Right cardiac atrium (tissue), 5 donors: ENCODE results near the gene SHISA8. TPM values are rescaled to one million over a fixed set of nuclear protein-coding genes. Genes with fewer than 3 reads are reported as not detected.
"Not testable (repeated sequence)": the region's sequence is repeated elsewhere in the genome, so short reads cannot be mapped to it uniquely, and the experiment has no call there.

ENCODE experiments used
- ATAC-seq, 2 donors: fragments of 200-7000 bp; cut with Tn5 transposase; one replicate each; pipeline versions ENCODE4 v1.8.0 to v1.9.1; 2020; ENCODE audit warnings: moderate library complexity in 2 of 2, mild to moderate bottlenecking in 1 of 2
- DNase-seq, 3 donors: peaks; one replicate each; pipeline ENCODE4 v3.0.0-alpha.2; 2020
- H3K27ac ChIP-seq: one replicate; pipeline ENCODE4 v1.5.1; 2013; ENCODE audit warnings: mild to moderate bottlenecking, low read length, control low read depth, moderate library complexity
- H3K27me3 ChIP-seq: one replicate; pipeline ENCODE4 v1.6.1; 2013; ENCODE audit not compliant: control insufficient read depth, insufficient read depth
- H3K4me1 ChIP-seq: one replicate; pipeline ENCODE4 v1.6.1; 2013; ENCODE audit warnings: low read length; ENCODE audit not compliant: control insufficient read depth, insufficient read depth
- H3K4me3 ChIP-seq: one replicate; pipeline ENCODE4 v1.5.1; 2013; ENCODE audit warnings: low read length, control low read depth
- H3K9me3 ChIP-seq: one replicate; pipeline ENCODE4 v1.6.1; 2013; ENCODE audit warnings: low read length; ENCODE audit not compliant: control insufficient read depth
- WGBS: extraction: QIAGEN DNeasy Blood & Tissue Kit; methylation state at CpG from one replicate; pipeline ENCODE4 v1.1.7; 2013; 5-methylcytosine and 5-hydroxymethylcytosine counted together
- intact Hi-C, 4 donors: fragments of 100-400 bp; cut with DNase I; formaldehyde crosslinking; loops; one replicate each; pipeline versions ENCODE4 v1.11.0 to v1.14.0; 2022 to 2023
- long read RNA-seq, 4 donors: library from polyadenylated mRNA; unstranded; transcript quantifications; one replicate each; pipeline ENCODE4 v2.0.0, GENCODE V29; 2020 to 2021
- polyA plus RNA-seq: library from polyadenylated mRNA; stranded (reverse); fragments of 200-250 nt; gene quantifications from one replicate; pipeline ENCODE4 v1.2.3, GENCODE V29; 2013
- total RNA-seq, 4 donors: library from RNA; stranded (reverse); fragmentation: NEBNext Ultra II Directional; extraction: Animal tissue kit (Norgen Biotek cat#: 25700); gene quantifications; one replicate each; pipeline ENCODE4 v1.2.1, GENCODE V29; 2021
- donor health status: healthy with polysubstance abuse.
- donor health status: DM: no; HTN: yes; CAD: no.
- donor health status: DM: no; HTN: no; CAD: no.
- donor health status: DM: no; HTN: yes; CAD: no; lungs with severe emphysema.
- donor health status: DM: yes; HTN: yes; CAD: no.

SHISA8 gene
- total RNA-seq: 1 to 10 TPM; 1.1 to 8.5 (median 2.6) TPM
- 0.95 TPM for polyA plus RNA-seq
- long read RNA-seq, donor 1, partial matches to known transcripts: 6 of 19 reads
- long read RNA-seq, donor 1, other reads (novel, unspliced or antisense): 13 of 19 reads
- long read RNA-seq, donor 2, partial matches to known transcripts: 9 of 30 reads
- long read RNA-seq, donor 2, other reads (novel, unspliced or antisense): 21 of 30 reads
- long read RNA-seq, donor 3: 0 reads
- long read RNA-seq, donor 4, partial matches to known transcripts: 4 of 12 reads
- long read RNA-seq, donor 4, other reads (novel, unspliced or antisense): 8 of 12 reads

- WGBS: 10% methylated on average over 63 of the region's 63 CpGs
- H3K4me1 ChIP-seq: no peaks in the 10 kb centered on the region
- DNase-seq: peak; percentile 50 to 78 (median 78)
- no peaks in the 10 kb centered on the region for H3K27me3 ChIP-seq
- H3K27ac ChIP-seq: no peak within 1 kb of the TSS
- no peaks in the 10 kb centered on the region for H3K9me3 ChIP-seq
- peak within 1 kb of the TSS; percentile 49 for H3K4me3 ChIP-seq
- intact Hi-C loops: no loop called here
- peak; percentile 19 to 33 for ATAC-seq
Measured at GRCh38 chr22:41915035-41915785, at the start of gene SHISA8. SHISA8 (minus strand) TSS chr22:41915074; CDS start chr22:41914667, 407 bp downstream.

- Histone ChIP-seq H3K4me3 (no peak overlapping the region), H3K9me3 (no peaks in the 10 kb centered on the region), H3K27me3 (no peaks in the 10 kb centered on the region), H3K27ac (no peak overlapping the region), H3K4me1 (peaks cover 3% of the 10 kb centered on the region)
- 62% methylated on average over 5 of the region's 5 CpGs for WGBS
- ATAC-seq: no peak
- intact Hi-C loops: no loop called here
- no peak for DNase-seq
Measured at GRCh38 chr22:41964112-41964491, 49.2 kb upstream of the SHISA8 start.

- ATAC-seq (no peak), DNase-seq (no peak)
- Histone ChIP-seq H3K27me3 (no peaks in the 10 kb centered on the region), H3K4me3 (no peak overlapping the region), H3K4me1 (peaks cover 3% of the 10 kb centered on the region), H3K27ac (no peak overlapping the region), H3K9me3 (no peaks in the 10 kb centered on the region)
- WGBS: 67% methylated on average over 9 of the region's 9 CpGs
- intact Hi-C loops: no loop called here
Measured at GRCh38 chr22:41963453-41964111, 48.7 kb upstream of the SHISA8 start.

GRCh38 chr22:41957941-41958556 lies 43.2 kb upstream of the SHISA8 start:
- peaks cover 3% of the 10 kb centered on the region for H3K4me1 ChIP-seq
- DNase-seq: no peak
- H3K27ac ChIP-seq: no peak overlapping the region
- H3K9me3 ChIP-seq: no peaks in the 10 kb centered on the region
- no peaks in the 10 kb centered on the region for H3K27me3 ChIP-seq
- ATAC-seq: peak; percentile 12 to 25
- H3K4me3 ChIP-seq: no peak overlapping the region
- WGBS: 52% methylated on average over 23 of the region's 23 CpGs
- intact Hi-C loops: no loop called here

- WGBS: 85% methylated on average over 2 of the region's 2 CpGs
- ATAC-seq (no peak), DNase-seq (no peak)
- Histone ChIP-seq H3K27me3 (no peaks in the 10 kb centered on the region), H3K4me3 (no peak overlapping the region), H3K27ac (no peak overlapping the region), H3K4me1 (no peaks in the 10 kb centered on the region), H3K9me3 (no peaks in the 10 kb centered on the region)
- intact Hi-C loops: no loop called here
Measured at GRCh38 chr22:41952713-41953112, 37.8 kb upstream of the SHISA8 start.

- ATAC-seq (peak; percentile 16 to 19), DNase-seq (no peak)
- Histone ChIP-seq H3K9me3 (no peaks in the 10 kb centered on the region), H3K4me3 (no peak within 1 kb of the TSS), H3K4me1 (no peaks in the 10 kb centered on the region), H3K27ac (no peak within 1 kb of the TSS), H3K27me3 (no peaks in the 10 kb centered on the region)
- intact Hi-C loops: no loop called here
- WGBS: 39% methylated on average over 16 of the region's 16 CpGs
Measured at GRCh38 chr22:41951898-41952474, 37.1 kb upstream of the SHISA8 start, which contains the start of gene SMIM45. SMIM45 (plus strand) TSS chr22:41952150.

- H3K27ac ChIP-seq: no peak overlapping the region
- ATAC-seq: no peak
- no peaks in the 10 kb centered on the region for H3K9me3 ChIP-seq
- H3K27me3 ChIP-seq: no peaks in the 10 kb centered on the region
- no peak overlapping the region for H3K4me3 ChIP-seq
- intact Hi-C loops: no loop called here
- no peaks in the 10 kb centered on the region for H3K4me1 ChIP-seq
- DNase-seq: no peak
- WGBS: 86% methylated on average over 7 of the region's 7 CpGs
Measured at GRCh38 chr22:41949297-41949965, 34.6 kb upstream of the SHISA8 start.

GRCh38 chr22:41948928-41949296 lies 34.0 kb upstream of the SHISA8 start:
- ATAC-seq, H3K27ac ChIP-seq, H3K4me3 ChIP-seq, H3K9me3 ChIP-seq, H3K27me3 ChIP-seq, intact Hi-C loops, DNase-seq, H3K4me1 ChIP-seq: not testable (repeated sequence)
- 84% methylated on average over 8 of the region's 8 CpGs for whole genome bisulfite sequencing

- Histone ChIP-seq H3K9me3 (no peaks in the 10 kb centered on the region), H3K4me1 (no peaks in the 10 kb centered on the region), H3K4me3 (no peak overlapping the region), H3K27me3 (no peaks in the 10 kb centered on the region), H3K27ac (no peak overlapping the region)
- no peak for DNase-seq
- ATAC-seq: no peak
- 90% methylated on average over 2 of the region's 2 CpGs for WGBS
- intact Hi-C loops: no loop called here
Measured at GRCh38 chr22:41948142-41948541, 33.3 kb upstream of the SHISA8 start.

GRCh38 chr22:41947424-41948080 lies 32.7 kb upstream of the SHISA8 start:
- no peak for DNase-seq
- no peak for ATAC-seq
- WGBS: 73% methylated on average over 21 of the region's 21 CpGs
- Histone ChIP-seq H3K27ac (no peak overlapping the region), H3K4me3 (no peak overlapping the region), H3K4me1 (no peaks in the 10 kb centered on the region), H3K9me3 (no peaks in the 10 kb centered on the region), H3K27me3 (no peaks in the 10 kb centered on the region)
- intact Hi-C loops: no loop called here
